Aorta (tissue), 5 donors: ENCODE data around the gene BPNT1. TPM values are rescaled to one million over a fixed set of nuclear protein-coding genes. Genes with fewer than 3 reads are reported as not detected.
A peak's percentile ranks its signal among the peaks of the same experiment; 100 is the strongest.
"Not testable (repeated sequence)": the region's sequence is repeated elsewhere in the genome, so short reads cannot be mapped to it uniquely, and the experiment has no call there.

Experiments
- ATAC-seq: fragments of 200-7000 bp; cut with Tn5 transposase; one replicate; pipeline ENCODE4 v1.9.1; 2022; ENCODE audit warnings: moderate library complexity; ENCODE audit not compliant: low FRiP score
- DNase-seq, 2 donors: peaks; one replicate each; pipeline ENCODE4 v3.0.0-alpha.2; 2020
- H3K27ac ChIP-seq, 2 donors: one replicate each; pipeline ENCODE4 v1.5.1; 2013; ENCODE audit warnings: low read length in 2 of 2, mild to moderate bottlenecking in 2 of 2, moderate library complexity in 2 of 2, control low read depth in 1 of 2, inconsistent platforms in 1 of 2, low read depth in 1 of 2
- H3K27me3 ChIP-seq, 2 donors: one replicate each; pipeline ENCODE4 v1.6.1; 2013; ENCODE audit warnings: control low read depth in 1 of 2, low read length in 1 of 2, mild to moderate bottlenecking in 1 of 2, moderate library complexity in 1 of 2; ENCODE audit not compliant: insufficient read depth in 2 of 2, control insufficient read depth in 1 of 2
- H3K36me3 ChIP-seq, 2 donors: one replicate each; pipeline ENCODE4 v1.6.1; 2013; ENCODE audit warnings: control low read depth in 1 of 2, low read length in 1 of 2, mild to moderate bottlenecking in 1 of 2; ENCODE audit not compliant: insufficient read depth in 2 of 2, control insufficient read depth in 1 of 2
- H3K4me1 ChIP-seq, 2 donors: one replicate each; pipeline ENCODE4 v1.6.1; 2013; ENCODE audit warnings: low read length in 2 of 2, control low read depth in 1 of 2, mild to moderate bottlenecking in 1 of 2, moderate library complexity in 1 of 2; ENCODE audit not compliant: insufficient read depth in 2 of 2, control insufficient read depth in 1 of 2
- H3K4me3 ChIP-seq, 2 donors: one replicate each; pipeline ENCODE4 v1.5.1; 2013; ENCODE audit warnings: low read length in 2 of 2, control low read depth in 1 of 2, mild to moderate bottlenecking in 1 of 2
- H3K9me3 ChIP-seq: one replicate; pipeline ENCODE4 v1.6.1; 2013; ENCODE audit warnings: mild to moderate bottlenecking, low read length; ENCODE audit not compliant: control insufficient read depth
- WGBS, 2 donors: extraction: QIAGEN DNeasy Blood & Tissue Kit; methylation state at CpG; one replicate each; pipeline ENCODE4 v1.1.7; 2013; 5-methylcytosine and 5-hydroxymethylcytosine counted together
- intact Hi-C, 2 donors: fragments of 100-400 bp; cut with DNase I; formaldehyde crosslinking; loops; one replicate each; pipeline versions ENCODE4 v1.14.2 to v1.15.0; 2022
- polyA plus RNA-seq, 2 donors: library from polyadenylated mRNA; stranded (reverse); fragments of 200-250 nt; gene quantifications; one replicate each; pipeline ENCODE4 v1.2.3, GENCODE V29; 2013
- total RNA-seq, 2 donors: library from RNA; stranded (reverse); fragmentation: NEBNext Ultra II Directional; extraction: Animal tissue kit (Norgen Biotek cat#: 25700); gene quantifications; one replicate each; pipeline ENCODE4 v1.2.1, GENCODE V29; 2021
- donor health status: healthy with polysubstance abuse.
- donor health status: Bipolar disorder and iron deficiency.
- donor health status: DM: no; HTN: no; CAD: no.
- donor health status: DM: no; HTN: no; CAD: no.
- donor health status: DM: yes; HTN: yes; CAD: no.

BPNT1 gene
- total and polyA plus RNA-seq, 4 donors: 18.3 to 20.0 (median 19.7) TPM

DNA sequence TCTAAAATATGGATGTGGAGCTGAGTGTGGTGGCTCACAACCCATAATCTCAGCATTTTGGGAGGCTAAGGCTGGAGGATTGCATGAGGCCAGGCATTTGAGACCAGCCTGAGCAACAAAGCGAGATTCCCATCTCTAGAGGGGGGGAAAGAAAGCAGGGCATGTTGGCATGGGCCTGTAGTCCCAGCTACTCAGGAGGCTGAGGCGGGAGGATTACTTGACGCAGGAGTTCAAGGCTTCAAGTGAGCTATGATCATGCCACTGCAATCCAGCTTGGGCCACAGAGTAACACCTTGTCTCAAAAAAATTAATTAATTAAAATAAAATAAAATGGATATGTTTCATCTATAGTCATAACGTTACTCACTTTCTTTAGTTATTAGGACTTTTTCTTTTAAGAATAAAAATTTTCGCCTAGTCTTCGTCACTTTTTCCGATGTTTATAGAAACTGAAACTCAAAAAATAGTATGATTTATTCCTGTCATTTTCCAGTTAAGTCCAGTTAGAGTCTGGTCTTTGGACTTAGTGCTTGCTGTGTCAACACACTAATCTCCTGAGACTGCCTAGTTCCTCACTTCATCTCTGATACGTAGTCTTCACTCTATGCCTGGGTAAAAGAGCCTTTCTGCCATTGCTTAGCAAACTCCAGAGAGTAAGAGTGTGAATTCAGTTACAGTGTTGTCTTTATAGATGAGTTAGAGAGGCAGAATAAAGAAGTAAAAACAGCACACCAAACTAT, 32.4 kb upstream of the BPNT1 start:
- intact Hi-C loops: no loop called here
- DNase-seq (no peak), ATAC-seq (peak; percentile 84)
- no peak overlapping the region for H3K4me3 ChIP-seq
- no peaks in the 10 kb centered on the region for H3K4me1 ChIP-seq
- no peaks in the 10 kb centered on the region for H3K27me3 ChIP-seq
- H3K36me3 ChIP-seq: no peaks in the 10 kb centered on the region
- WGBS, 2 donors: 41 to 47% methylated on average over 8 of the region's 8 CpGs
- peak overlapping the region; percentile 43 to 58 for H3K27ac ChIP-seq
- H3K9me3 ChIP-seq: no peaks in the 10 kb centered on the region

DNA sequence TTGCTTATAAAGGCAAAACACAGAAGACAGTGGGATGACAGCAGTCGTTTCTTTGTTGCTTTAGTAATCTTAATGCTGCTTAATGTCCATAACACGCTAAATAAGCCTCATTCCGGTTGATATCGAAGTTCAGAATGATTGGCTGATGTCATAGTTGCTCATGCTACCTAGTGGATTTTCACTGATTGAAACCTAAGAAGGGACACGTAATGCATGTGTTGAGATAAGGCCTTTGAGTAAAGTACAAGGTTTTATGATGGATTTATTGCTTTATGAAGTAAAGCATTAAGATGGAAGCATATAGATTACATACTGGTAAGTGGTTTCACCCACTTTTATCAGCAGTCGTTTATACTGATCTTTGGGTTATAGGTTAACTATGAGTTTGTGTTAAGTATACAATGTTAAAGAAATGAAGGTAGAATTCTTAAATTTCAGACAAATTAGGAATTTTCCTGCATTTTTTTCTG, 29.5 kb upstream of the BPNT1 start:
- ATAC-seq (no peak), DNase-seq (no peak)
- Histone ChIP-seq H3K4me1 (no peaks in the 10 kb centered on the region), H3K27me3 (no peaks in the 10 kb centered on the region), H3K36me3 (no peaks in the 10 kb centered on the region), H3K4me3 (no peak overlapping the region), H3K27ac (no peak overlapping the region), H3K9me3 (no peaks in the 10 kb centered on the region)
- intact Hi-C loops: no loop called here
- whole genome bisulfite sequencing, 2 donors: 54 to 59% methylated on average over 6 of the region's 6 CpGs

DNA sequence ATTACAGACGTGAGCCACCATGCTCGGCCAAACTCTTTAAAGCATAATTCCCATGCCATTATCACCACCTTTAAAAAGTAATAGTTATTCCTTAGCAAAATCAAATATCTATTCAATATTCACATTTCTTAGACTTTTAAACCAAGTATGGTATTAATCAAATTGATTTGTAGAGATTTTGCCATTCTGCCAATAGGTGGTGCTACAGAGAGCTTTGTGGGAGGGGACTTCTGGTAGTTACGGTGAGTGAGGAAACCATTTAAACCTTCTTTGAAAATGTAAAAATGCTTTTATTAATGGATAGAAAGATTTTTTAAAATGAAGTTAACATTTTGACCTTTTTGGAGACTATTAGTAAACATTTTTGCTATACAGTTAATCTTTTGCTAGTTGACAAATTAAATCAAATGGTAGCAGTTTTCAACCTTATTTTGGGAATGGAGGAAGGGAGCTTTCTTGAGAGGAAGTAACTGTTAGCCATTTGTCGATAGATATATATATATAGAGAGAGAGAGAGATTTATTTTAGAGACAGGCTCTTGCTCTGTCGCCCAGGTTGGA, 23.6 kb upstream of the BPNT1 start:
- Histone ChIP-seq H3K27me3 (no peaks in the 10 kb centered on the region), H3K36me3 (peaks cover 0 to 2% of the 10 kb centered on the region in 2 donors), H3K4me3 (no peak overlapping the region), H3K9me3 (no peaks in the 10 kb centered on the region), H3K27ac (no peak overlapping the region), H3K4me1 (no peaks in the 10 kb centered on the region)
- no peak for DNase-seq
- WGBS, 2 donors: 64 to 66% methylated on average over 5 of the region's 5 CpGs
- no peak for ATAC-seq
- intact Hi-C loops: no loop called here

DNA sequence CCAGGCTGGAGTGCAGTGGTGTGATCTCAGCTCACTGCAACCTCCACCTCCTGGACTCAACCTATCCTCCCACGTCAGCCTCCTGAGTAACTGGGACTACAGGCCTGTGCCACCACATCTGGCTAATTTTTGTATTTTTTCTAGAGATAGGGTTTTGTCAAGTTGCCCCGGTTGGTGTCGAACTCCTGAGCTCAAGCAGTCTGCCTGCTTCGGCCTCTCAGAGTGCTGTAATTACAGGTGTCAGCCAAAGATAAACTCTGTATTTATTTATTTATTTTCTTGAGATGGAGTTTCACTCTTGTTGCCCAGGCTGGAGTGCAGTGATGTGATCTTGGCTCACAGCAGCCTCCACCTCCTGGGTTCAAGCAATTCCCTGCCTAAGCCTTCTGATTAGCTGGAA, 23.0 kb upstream of the BPNT1 start:
- H3K4me1 ChIP-seq, DNase-seq, H3K27me3 ChIP-seq, H3K4me3 ChIP-seq, H3K36me3 ChIP-seq, H3K9me3 ChIP-seq, H3K27ac ChIP-seq, intact Hi-C loops, ATAC-seq: not testable (repeated sequence)
- 97 to 98% methylated on average over 4 of the region's 4 CpGs for WGBS, 2 donors

DNA sequence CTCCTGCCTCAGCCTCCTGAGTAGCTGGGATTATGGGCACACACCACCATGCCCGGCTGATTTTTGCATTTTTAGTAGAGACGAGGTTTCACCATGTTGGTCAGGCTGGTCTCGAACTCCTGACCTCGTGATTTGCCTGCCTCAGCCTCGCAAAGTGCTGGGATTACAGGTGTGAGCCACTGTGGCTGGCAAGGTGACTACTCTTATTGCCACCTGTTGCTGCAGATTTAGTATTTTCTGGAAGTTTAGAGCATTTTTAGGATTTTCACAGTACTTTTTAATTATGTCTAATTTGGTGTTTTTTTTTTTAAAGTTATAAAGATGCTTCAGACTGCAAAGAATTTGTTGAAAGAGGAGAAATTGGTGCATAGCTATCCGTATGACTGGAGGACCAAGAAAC, 20.9 kb upstream of the BPNT1 start:
- H3K36me3 ChIP-seq, ATAC-seq, intact Hi-C loops, H3K9me3 ChIP-seq, H3K27me3 ChIP-seq, DNase-seq, H3K27ac ChIP-seq, H3K4me3 ChIP-seq, H3K4me1 ChIP-seq: not testable (repeated sequence)
- WGBS, 2 donors: 92 to 94% methylated on average over 6 of the region's 6 CpGs

DNA sequence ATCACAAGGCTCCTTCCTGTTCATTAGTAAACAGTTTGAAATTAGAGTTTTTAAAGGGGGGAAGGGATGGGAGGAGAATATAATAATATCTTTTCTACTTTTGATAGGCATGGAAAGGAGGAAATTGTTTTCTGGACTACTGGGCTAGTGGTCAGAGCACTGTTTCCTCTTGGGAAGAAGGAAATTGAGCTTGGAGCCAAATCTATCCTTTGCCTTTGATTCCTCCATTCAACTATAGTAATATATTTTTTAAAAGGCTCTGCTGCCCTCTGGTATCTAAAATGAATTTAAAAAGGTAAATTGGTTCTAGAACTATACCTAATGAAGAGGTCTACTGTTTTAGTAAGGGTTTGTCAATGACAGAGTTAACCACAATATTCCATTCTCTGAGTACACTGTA, 10.2 kb upstream of the BPNT1 start:
- peaks cover 0 to 2% of the 10 kb centered on the region in 2 donors for H3K36me3 ChIP-seq
- H3K9me3 ChIP-seq: no peaks in the 10 kb centered on the region
- H3K4me3 ChIP-seq: no peak overlapping the region
- no peaks in the 10 kb centered on the region for H3K4me1 ChIP-seq
- no peak overlapping the region for H3K27ac ChIP-seq
- intact Hi-C loops: loop anchor here in 1 of 2 donors (10.0 kb wide), 1 partner anchor 75 kb away; no protein-coding TSS in a partner anchor
- DNase-seq: no peak
- no peaks in the 10 kb centered on the region for H3K27me3 ChIP-seq
- no peak for ATAC-seq

DNA sequence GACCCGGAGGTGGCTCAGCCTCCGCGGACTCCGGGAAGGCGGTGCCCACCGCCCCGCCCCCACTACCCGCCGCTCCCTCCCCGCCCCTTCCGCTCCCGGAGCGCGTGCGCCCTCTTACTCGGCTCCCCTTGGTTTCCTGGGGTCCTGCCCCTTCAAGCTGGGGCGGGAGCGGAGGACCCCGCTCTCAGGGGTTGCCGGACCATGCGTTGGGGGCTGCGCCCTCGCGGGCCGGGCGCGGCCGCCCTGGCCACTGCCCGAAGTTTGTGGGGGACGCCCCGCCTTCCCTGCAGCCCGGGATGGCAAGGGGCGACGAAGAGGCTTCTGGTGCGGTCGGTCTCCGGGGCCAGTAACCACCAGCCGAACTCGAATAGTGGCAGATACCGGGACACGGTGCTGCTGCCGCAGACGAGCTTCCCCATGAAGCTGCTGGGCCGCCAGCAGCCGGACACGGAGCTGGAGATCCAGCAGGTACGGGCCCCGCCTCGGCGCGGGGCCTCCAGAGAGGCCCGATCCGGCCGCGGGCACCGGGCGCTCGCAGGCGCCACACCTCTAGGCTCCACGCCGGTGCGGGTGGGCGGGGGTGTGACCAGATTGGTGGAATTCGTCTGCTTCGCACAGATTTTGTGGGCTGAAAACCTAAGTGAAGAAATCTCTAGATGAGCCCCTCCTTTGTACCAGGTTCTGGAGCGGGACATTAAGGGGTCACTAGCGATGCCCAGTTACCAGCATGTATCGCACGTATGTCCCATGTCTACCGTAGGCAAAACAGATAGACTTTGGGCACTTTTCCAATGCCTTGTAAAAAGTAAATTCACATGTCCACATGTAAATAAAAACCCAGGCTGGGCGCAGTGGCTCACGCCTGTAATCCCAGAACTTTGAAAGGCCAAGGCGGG, 4.7 kb upstream of the BPNT1 start, which contains the start of gene IARS2:
Gene IARS2 (plus strand): TSS at position 117 of the 896 bp plus-strand sequence. CDS start 85 bp downstream, at position 202.
- intact Hi-C loops: loop anchor here (5.0 to 10.0 kb wide), 3 partner anchors 47 to 102 kb away; partner anchors contain the start of gene EPRS1 (in 1 of the 2)
- 2% methylated on average over 50 to 73 of the region's 73 CpGs for WGBS, 2 donors
- Histone ChIP-seq H3K27me3 (no peaks in the 10 kb centered on the region), H3K9me3 (no peaks in the 10 kb centered on the region), H3K4me3 (peak within 1 kb of the TSS; percentile 82 to 95), H3K36me3 (peaks cover 0 to 2% of the 10 kb centered on the region in 2 donors), H3K4me1 (no peaks in the 10 kb centered on the region), H3K27ac (peak within 1 kb of the TSS in 1 of 2 donors; percentile 9)
- DNase-seq: peak; percentile 94 to 96
- peak; percentile 95 for ATAC-seq

DNA sequence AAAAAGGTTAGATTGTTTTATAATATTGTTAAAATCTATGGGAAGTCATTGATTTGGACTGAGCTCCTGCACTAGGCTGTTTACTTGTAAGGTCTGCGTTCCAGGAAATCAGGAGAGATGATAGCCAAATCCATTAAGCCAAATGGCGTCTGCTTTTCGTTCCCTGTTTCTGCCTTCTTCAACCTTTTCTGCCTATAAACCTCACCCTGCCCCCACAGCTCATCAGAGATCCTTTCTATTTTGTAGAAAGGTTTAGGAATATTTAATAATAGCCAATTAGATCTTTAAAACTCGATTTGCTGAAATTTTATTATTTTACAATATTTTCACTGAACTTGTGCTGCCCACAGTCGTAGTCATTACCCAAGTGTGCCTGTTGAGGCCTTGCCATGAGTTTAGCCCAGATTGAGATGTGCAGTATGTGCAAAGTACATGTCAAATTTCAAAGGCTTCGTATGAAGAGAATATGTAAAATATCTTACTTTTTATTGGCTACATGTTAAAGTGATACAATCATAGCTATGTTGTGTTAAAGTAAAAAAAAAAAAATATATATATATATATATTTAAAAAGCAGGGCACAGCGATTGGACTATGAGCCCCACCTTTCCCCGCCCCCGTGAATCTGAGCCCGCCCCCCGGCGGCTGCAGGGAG, 3.9 kb upstream of the BPNT1 start:
- Histone ChIP-seq H3K4me3 (no peak overlapping the region), H3K36me3 (peaks cover 0 to 2% of the 10 kb centered on the region in 2 donors), H3K9me3 (no peaks in the 10 kb centered on the region), H3K4me1 (no peaks in the 10 kb centered on the region), H3K27ac (no peak overlapping the region), H3K27me3 (no peaks in the 10 kb centered on the region)
- intact Hi-C loops: loop anchor here (5.0 to 10.0 kb wide), 3 partner anchors 46 to 101 kb away; partner anchors contain the start of gene EPRS1 (in 1 of the 2)
- 21% methylated on average over 10 to 12 of the region's 12 CpGs for WGBS, 2 donors
- DNase-seq: no peak
- ATAC-seq: peak; percentile 2
